ENCODE results near the gene TMEM238.
"Not testable (repeated sequence)": the region's sequence is repeated elsewhere in the genome, so short reads cannot be mapped to it uniquely, and the experiment has no call there.

The TMEM238 gene

GRCh38 chr19:55401390-55401789 lies 17.3 kb upstream of the TMEM238 start:
- not testable (repeated sequence) for H3K4me3 ChIP-seq (ENCODE audit: low read length); H3K9me3 ChIP-seq (ENCODE audit: control insufficient read depth, insufficient read depth, low read length); H3K27ac ChIP-seq (ENCODE audit: low read length); H3K4me1 ChIP-seq (ENCODE audit: control insufficient read depth, insufficient read depth, low read length); DNase-seq (ENCODE audit: low read depth, low spot score); H3K27me3 ChIP-seq (ENCODE audit: control insufficient read depth, insufficient read depth, low read length)
- H3K36me3 ChIP-seq (ENCODE audit: control insufficient read depth, insufficient read depth, low read length): peaks cover 30% of the 10 kb centered on the region
- no CpG with 5 or more reads among the region's 28 CpGs for WGBS (ENCODE audit: insufficient coverage, insufficient read length)

- Histone ChIP-seq H3K4me3 (ENCODE audit: low read length) (no peak overlapping the region), H3K27ac (ENCODE audit: low read length) (no peak overlapping the region), H3K4me1 (ENCODE audit: control insufficient read depth, insufficient read depth, low read length) (0 out of 2 replicates have a peak, but pooled peaks cover 2% of the 10 kb centered on the region), H3K9me3 (ENCODE audit: control insufficient read depth, insufficient read depth, low read length) (no peaks in the 10 kb centered on the region), H3K27me3 (ENCODE audit: control insufficient read depth, insufficient read depth, low read length) (no peaks in the 10 kb centered on the region), H3K36me3 (ENCODE audit: control insufficient read depth, insufficient read depth, low read length) (peaks cover 29% of the 10 kb centered on the region)
- no peak for DNase-seq (ENCODE audit: low read depth, low spot score)
- no CpG with 5 or more reads among the region's 14 CpGs for WGBS (ENCODE audit: insufficient coverage, insufficient read length)
These were observed 16.4 kb upstream of the TMEM238 start for GRCh38 chr19:55400281-55401087.

- H3K9me3 ChIP-seq (ENCODE audit: control insufficient read depth, insufficient read depth, low read length): no peaks in the 10 kb centered on the region
- DNase-seq (ENCODE audit: low read depth, low spot score): no peak
- WGBS (ENCODE audit: insufficient coverage, insufficient read length): no CpG with 5 or more reads among the region's 12 CpGs
- H3K4me1 ChIP-seq (ENCODE audit: control insufficient read depth, insufficient read depth, low read length): 0 out of 2 replicates have a peak, but pooled peaks cover 2% of the 10 kb centered on the region
- H3K27ac ChIP-seq (ENCODE audit: low read length): no peak overlapping the region
- H3K4me3 ChIP-seq (ENCODE audit: low read length): no peak overlapping the region
- H3K27me3 ChIP-seq (ENCODE audit: control insufficient read depth, insufficient read depth, low read length): no peaks in the 10 kb centered on the region
- H3K36me3 ChIP-seq (ENCODE audit: control insufficient read depth, insufficient read depth, low read length): peaks cover 18% of the 10 kb centered on the region
These were observed 14.3 kb upstream of the TMEM238 start for GRCh38 chr19:55398200-55398925.

GRCh38 chr19:55392820-55393761 lies 9.0 kb upstream of the TMEM238 start:
- Histone ChIP-seq H3K27ac (ENCODE audit: low read length) (no peak overlapping the region), H3K4me3 (ENCODE audit: low read length) (no peak overlapping the region)

GRCh38 chr19:55391702-55392615 lies 7.9 kb upstream of the TMEM238 start:
- peaks cover 11% of the 10 kb centered on the region for H3K4me1 ChIP-seq (ENCODE audit: control insufficient read depth, insufficient read depth, low read length)
- no CpG with 5 or more reads among the region's 18 CpGs for WGBS (ENCODE audit: insufficient coverage, insufficient read length)
- no peak overlapping the region for H3K4me3 ChIP-seq (ENCODE audit: low read length)
- H3K36me3 ChIP-seq (ENCODE audit: control insufficient read depth, insufficient read depth, low read length): peaks cover 26% of the 10 kb centered on the region
- no peaks in the 10 kb centered on the region for H3K27me3 ChIP-seq (ENCODE audit: control insufficient read depth, insufficient read depth, low read length)
- H3K27ac ChIP-seq (ENCODE audit: low read length): no peak overlapping the region
- no peak for DNase-seq (ENCODE audit: low read depth, low spot score)
- no peaks in the 10 kb centered on the region for H3K9me3 ChIP-seq (ENCODE audit: control insufficient read depth, insufficient read depth, low read length)

More at GRCh38 chr19:55392820-55393761, 9.0 kb upstream of the TMEM238 start:
- Histone ChIP-seq H3K27me3 (ENCODE audit: control insufficient read depth, insufficient read depth, low read length) (no peaks in the 10 kb centered on the region), H3K4me1 (ENCODE audit: control insufficient read depth, insufficient read depth, low read length) (peaks cover 8% of the 10 kb centered on the region; the same call in 1 of the 2 replicates), H3K9me3 (ENCODE audit: control insufficient read depth, insufficient read depth, low read length) (no peaks in the 10 kb centered on the region), H3K36me3 (ENCODE audit: control insufficient read depth, insufficient read depth, low read length) (peaks cover 16% of the 10 kb centered on the region)
- DNase-seq (ENCODE audit: low read depth, low spot score): no peak
- WGBS (ENCODE audit: insufficient coverage, insufficient read length): no CpG with 5 or more reads among the region's 18 CpGs

- Histone ChIP-seq H3K27me3 (ENCODE audit: control insufficient read depth, insufficient read depth, low read length) (no peaks in the 10 kb centered on the region), H3K27ac (ENCODE audit: low read length) (no peak overlapping the region), H3K9me3 (ENCODE audit: control insufficient read depth, insufficient read depth, low read length) (no peaks in the 10 kb centered on the region), H3K4me3 (ENCODE audit: low read length) (no peak overlapping the region), H3K4me1 (ENCODE audit: control insufficient read depth, insufficient read depth, low read length) (peaks cover 11% of the 10 kb centered on the region), H3K36me3 (ENCODE audit: control insufficient read depth, insufficient read depth, low read length) (peaks cover 26% of the 10 kb centered on the region)
- WGBS (ENCODE audit: insufficient coverage, insufficient read length): no CpG with 5 or more reads among the region's 12 CpGs
- no peak for DNase-seq (ENCODE audit: low read depth, low spot score)
These were observed 7.1 kb upstream of the TMEM238 start for GRCh38 chr19:55391191-55391670.

GRCh38 chr19:55390461-55390880 lies 6.4 kb upstream of the TMEM238 start:
- H3K36me3 ChIP-seq (ENCODE audit: control insufficient read depth, insufficient read depth, low read length): peaks cover 26% of the 10 kb centered on the region
- H3K27ac ChIP-seq (ENCODE audit: low read length): no peak overlapping the region
- no peak overlapping the region for H3K4me3 ChIP-seq (ENCODE audit: low read length)
- no peak for DNase-seq (ENCODE audit: low read depth, low spot score)
- no peaks in the 10 kb centered on the region for H3K27me3 ChIP-seq (ENCODE audit: control insufficient read depth, insufficient read depth, low read length)
- WGBS (ENCODE audit: insufficient coverage, insufficient read length): no CpG with 5 or more reads among the region's 7 CpGs
- peaks cover 11% of the 10 kb centered on the region for H3K4me1 ChIP-seq (ENCODE audit: control insufficient read depth, insufficient read depth, low read length)
- no peaks in the 10 kb centered on the region for H3K9me3 ChIP-seq (ENCODE audit: control insufficient read depth, insufficient read depth, low read length)

GRCh38 chr19:55389386-55390317 lies 5.6 kb upstream of the TMEM238 start:
- peaks cover 26% of the 10 kb centered on the region for H3K36me3 ChIP-seq (ENCODE audit: control insufficient read depth, insufficient read depth, low read length)
- no peak for DNase-seq (ENCODE audit: low read depth, low spot score)
- no peak overlapping the region for H3K4me3 ChIP-seq (ENCODE audit: low read length)
- H3K4me1 ChIP-seq (ENCODE audit: control insufficient read depth, insufficient read depth, low read length): peaks cover 11% of the 10 kb centered on the region
- H3K9me3 ChIP-seq (ENCODE audit: control insufficient read depth, insufficient read depth, low read length): no peaks in the 10 kb centered on the region
- no peaks in the 10 kb centered on the region for H3K27me3 ChIP-seq (ENCODE audit: control insufficient read depth, insufficient read depth, low read length)
- no CpG with 5 or more reads among the region's 21 CpGs for WGBS (ENCODE audit: insufficient coverage, insufficient read length)
- H3K27ac ChIP-seq (ENCODE audit: low read length): no peak overlapping the region

All from iPS DF 6.9 (cell line).